ENCODE data around the gene XPA.
A peak's percentile ranks its signal among the peaks of the same experiment; 100 is the strongest.

Gene XPA

GRCh38 chr9:97647996-97648395 lies 49.1 kb downstream of the XPA start:
- no peak for DNase-seq

GRCh38 chr9:97645720-97646119 lies 51.4 kb downstream of the XPA start:
- DNase-seq: no peak

- no peak for DNase-seq
These were observed 56.8 kb downstream of the XPA start for GRCh38 chr9:97640325-97640724.

GRCh38 chr9:97638666-97639065 lies 58.5 kb downstream of the XPA start:
- peak in 1 of 2 experiments; percentile 15 for DNase-seq

GRCh38 chr9:97636903-97637302 lies 60.2 kb downstream of the XPA start:
- DNase-seq: peak; percentile 7 to 29

- DNase-seq: no peak
These were observed 62.1 kb downstream of the XPA start for GRCh38 chr9:97635026-97635425.

- peak in 1 of 2 experiments; percentile 13 for DNase-seq
These were observed 63.2 kb downstream of the XPA start for GRCh38 chr9:97633859-97634490.

- peak; percentile 98 for DNase-seq
These were observed 63.9 kb downstream of the XPA start, which contains the start of the genes NCBP1 and TSTD2 for GRCh38 chr9:97632985-97633858. Gene NCBP1 (plus strand): TSS chr9:97633821. CDS start chr9:97633882, 61 bp downstream. Gene TSTD2 (minus strand): TSS chr9:97633368. CDS start chr9:97627562, 5,806 bp downstream.

GRCh38 chr9:97632248-97632984 lies 64.7 kb downstream of the XPA start:
- peak; percentile 60 to 81 for DNase-seq

- no peak for DNase-seq
These were observed 66.5 kb downstream of the XPA start for GRCh38 chr9:97630591-97630990.

- no peak for DNase-seq
These were observed 68.0 kb downstream of the XPA start for GRCh38 chr9:97629156-97629555.

- DNase-seq: no peak
These were observed 68.5 kb downstream of the XPA start for GRCh38 chr9:97628668-97629067.

- no peak for DNase-seq
These were observed 69.5 kb downstream of the XPA start for GRCh38 chr9:97627624-97628023.

- DNase-seq: no peak
These were observed 71.5 kb downstream of the XPA start for GRCh38 chr9:97625620-97626019.
